Limb (tissue), 2 donors: ENCODE results near the gene POU3F3.

Source experiments
- DNase-seq, 2 donors: peaks; one replicate each; pipeline ENCODE4 v3.0.0-alpha.2; 2016; ENCODE audit errors: extremely low spot score in 2 of 2

POU3F3 gene

DNA sequence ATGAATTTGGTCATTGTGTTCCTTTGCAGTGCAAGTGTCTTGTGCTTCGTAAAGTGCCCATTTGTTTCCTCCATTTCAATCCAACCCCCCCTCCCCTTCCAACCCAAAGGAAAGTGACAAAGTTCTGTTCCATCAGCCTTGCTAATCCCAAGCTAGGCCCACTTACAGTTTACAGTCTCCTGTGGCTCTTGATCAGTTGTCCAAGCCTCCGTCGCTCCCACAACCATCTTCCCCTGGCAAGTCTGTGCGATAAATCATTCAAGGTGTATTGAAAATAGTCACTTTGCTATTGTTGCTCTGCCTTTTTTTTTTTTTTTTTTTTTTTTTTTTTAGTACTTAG, 6.5 kb downstream of the POU3F3 start:
- peak in 1 of 2 donors; percentile 51 for DNase-seq

DNA sequence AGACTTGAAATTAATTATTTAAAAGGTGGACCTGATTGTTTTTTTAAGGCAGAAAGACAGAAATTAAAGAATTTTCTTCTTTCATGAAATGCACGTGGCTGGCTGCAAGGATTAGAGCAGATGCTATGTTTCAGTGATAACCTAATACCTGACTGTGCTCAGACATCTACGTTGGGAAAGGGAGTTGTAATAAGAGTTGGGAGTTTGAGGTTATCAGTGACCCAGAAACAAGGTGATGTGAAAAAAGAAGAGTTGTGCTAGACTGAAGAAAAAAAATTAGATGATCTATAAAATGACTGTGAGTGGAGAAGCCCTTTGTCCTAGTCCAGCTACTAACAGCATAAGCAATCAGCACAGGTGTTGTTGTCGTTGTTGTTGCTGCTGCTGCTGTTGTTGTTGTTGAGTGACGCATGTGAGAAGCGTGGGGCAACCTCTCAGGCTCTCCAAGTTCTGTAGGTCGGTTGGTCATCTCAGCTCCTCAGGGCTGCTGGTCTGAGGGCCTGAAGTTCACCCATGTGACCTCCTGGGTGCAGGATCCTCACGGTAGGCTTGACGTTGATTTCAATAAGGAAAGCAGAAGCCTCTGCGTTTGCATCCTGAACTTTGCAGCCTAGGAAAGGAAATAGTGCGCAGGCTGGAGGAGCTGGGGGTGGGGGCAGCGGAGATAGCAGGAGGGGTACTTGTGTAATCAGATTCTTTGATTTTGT, 7.6 kb downstream of the POU3F3 start:
- no peak for DNase-seq

DNA sequence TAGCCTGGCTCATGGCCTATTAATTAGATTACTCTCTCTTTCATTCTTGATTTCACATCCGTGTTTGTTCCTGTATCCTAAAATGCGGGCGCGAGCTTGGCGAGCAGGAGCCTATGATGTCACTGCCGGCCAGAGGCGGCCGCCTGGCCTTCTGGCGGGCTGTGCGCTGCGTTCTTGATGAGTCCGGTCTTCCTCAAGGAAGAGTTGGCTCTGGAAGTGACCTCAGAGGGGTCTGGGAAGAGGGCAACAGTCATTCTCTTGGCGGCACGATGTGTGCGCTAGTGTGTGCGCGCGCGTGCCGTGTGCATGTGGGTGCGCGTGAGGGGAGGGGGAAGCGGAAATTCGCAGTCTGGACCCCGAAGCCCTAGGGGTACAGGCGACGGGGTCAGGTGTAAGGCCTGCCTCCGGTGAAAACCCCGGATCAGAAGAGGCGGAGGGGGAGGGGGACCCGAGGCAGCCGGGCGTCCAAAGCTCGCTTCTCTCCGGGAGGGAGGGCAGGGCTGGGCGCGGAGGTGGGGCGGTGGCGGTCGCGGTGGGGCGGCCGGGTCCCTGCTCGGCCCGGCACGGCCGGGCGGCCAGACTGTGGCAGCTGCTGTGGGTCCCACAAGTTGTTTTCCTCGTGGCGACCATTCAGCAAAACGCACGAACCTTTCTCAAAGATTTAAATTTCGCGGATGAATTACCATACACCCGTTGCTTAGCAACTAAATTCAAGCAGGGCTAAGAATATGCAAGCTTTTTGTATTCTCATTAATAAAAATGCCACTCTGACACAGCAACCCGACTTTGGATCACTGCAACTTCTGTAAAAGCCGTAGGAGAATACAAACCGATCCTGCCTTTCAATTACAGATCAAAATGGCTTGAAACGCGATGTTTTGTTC, 8.4 kb downstream of the POU3F3 start:
- DNase-seq = peak in 1 of 2 donors; percentile 65

DNA sequence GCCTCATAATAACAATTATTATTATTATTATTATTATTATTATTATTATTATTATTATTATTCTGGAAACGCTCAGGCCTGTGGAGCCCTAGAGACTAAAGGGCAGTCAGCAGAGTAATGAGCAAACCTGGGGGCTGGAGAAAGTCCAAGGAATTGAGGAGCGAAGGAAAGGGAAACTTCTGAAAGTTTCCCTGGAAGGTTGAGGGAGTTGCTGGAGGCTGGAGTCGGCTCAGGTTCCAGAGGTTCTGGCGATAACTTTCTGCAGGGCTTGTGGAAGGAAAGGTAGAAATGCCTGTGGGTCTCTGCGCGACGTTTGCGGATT, 9.2 kb downstream of the POU3F3 start:
- DNase-seq = no peak

DNA sequence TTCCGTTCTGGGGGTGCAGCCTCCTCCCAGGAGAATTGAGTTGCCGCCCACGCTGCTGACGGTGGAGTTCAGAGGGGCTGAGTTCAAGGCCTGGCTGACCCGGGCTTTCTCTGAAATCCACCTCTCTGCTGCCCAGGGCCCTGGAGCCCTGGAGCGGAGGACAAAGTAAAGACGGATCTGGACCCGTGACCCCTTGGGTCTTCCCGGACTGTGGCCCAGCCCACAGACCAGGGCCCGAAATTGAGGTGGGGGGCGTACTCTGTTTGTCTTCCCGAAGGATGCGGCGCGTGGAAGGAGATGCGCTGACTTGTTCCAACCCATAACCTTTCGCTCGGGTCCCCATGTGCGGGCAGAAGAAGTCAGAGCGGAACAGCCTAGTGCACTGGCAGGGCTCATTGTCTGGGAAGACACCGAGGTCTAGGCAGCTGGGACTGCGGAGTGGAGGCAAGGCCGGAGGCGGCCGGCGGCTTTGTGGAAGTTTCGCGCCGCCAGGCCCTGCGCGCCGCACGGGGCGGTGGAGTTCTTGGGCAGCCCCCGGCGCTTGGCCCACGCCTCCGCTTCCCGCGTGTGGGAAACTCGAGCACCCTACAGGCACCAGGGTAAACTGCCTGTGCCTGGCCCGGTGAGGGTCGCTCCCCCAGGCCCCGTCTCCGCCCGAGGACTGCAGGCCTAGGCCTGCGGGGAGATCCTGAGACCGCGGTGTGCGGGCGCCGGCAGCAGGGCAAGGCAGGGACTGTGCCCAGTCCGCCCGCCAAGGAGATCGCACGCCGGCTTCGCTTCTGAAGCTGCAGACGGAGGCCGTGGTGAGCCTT, 9.8 kb downstream of the POU3F3 start:
- peak in 1 of 2 donors; percentile 64 for DNase-seq

DNA sequence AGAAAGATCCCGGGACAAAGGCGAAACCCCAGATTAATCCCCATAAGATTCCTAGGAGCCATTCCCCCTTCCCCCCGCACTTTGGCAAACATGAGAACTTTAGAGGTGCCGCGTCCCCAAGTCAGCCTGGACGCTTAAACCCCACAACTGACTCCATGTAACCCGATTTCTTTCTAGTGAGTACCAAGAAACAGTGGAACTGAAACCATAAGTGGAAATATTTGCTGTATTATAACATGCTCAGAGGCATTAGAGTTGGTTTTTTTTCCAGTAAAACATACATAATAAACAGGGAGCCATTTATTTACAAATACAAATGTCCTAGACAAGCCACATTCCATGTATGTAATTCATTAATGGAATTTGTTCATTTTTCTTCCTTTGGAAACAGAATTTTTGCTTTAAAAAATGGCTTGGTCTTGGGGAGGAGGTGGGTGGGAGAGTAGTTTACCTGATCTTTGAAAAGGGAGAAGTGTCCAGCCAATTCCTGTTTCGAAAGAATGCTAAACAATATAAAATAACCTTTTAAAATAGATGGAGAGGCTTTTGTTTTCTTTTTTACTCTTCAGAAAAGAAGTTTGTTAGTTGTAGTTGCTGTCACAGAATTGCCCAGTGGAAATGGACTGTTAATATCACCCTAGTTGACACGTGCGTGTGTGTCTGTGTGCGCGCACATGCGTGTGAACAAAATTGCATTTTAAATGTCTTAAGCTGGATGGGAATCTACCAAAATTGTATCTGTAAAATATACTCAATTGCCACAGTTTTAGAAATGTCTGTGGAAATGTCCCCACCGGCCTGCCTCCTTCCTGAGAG, 10.6 kb downstream of the POU3F3 start:
- DNase-seq = no peak

DNA sequence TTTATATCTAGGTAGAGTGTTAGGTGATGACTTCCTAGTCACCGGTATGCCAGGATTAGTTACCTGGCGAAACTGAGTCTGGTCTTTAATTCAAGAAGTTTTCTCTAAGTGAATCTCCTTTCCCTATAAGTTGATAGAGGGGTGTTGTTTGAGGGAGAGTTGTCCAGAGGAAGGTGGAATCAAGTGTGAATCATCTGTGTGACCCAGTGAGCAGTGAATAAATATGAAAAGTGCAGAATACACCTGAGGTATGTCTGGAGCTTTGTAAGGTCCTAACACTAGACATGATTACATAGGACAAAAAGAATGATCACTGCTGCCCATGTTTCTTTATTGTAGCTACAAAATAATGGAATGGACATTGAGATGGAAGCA, 11.2 kb downstream of the POU3F3 start:
- no peak for DNase-seq

DNA sequence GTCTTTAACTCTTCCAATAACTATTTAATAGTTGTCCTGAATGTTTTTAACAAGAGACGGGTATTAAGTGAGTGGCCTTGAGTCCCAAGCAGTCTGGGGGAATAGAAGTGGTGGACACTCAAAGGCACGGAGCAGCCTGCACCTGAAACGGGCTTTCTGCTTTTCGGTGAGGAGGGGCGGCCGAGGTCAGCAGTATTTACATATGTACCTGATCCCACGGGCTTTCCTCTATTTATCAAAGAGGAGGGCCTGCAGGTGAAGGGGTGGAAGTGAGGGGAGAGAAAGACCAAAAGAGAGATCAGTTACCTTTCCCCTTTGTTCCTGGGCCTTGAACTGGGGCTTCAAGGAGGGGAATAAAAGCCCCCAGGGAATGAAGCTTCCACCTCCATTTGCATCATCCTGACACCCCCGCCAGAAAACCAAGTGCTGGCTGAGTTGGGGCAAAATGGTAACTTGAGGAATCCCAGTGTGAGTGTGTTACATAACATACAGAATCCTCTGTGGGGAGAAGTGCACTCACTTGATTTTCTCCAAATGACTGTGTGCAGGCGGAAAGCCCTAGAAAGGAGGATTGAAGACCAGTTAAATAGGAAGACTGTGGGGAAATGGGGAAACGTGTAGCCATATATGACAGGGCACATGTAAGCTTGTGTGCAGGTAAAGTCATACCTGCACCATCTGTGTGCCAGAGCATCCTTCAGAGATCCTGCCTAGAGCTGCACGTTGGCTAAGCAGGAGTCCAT, 12.4 kb downstream of the POU3F3 start:
- no peak for DNase-seq

DNA sequence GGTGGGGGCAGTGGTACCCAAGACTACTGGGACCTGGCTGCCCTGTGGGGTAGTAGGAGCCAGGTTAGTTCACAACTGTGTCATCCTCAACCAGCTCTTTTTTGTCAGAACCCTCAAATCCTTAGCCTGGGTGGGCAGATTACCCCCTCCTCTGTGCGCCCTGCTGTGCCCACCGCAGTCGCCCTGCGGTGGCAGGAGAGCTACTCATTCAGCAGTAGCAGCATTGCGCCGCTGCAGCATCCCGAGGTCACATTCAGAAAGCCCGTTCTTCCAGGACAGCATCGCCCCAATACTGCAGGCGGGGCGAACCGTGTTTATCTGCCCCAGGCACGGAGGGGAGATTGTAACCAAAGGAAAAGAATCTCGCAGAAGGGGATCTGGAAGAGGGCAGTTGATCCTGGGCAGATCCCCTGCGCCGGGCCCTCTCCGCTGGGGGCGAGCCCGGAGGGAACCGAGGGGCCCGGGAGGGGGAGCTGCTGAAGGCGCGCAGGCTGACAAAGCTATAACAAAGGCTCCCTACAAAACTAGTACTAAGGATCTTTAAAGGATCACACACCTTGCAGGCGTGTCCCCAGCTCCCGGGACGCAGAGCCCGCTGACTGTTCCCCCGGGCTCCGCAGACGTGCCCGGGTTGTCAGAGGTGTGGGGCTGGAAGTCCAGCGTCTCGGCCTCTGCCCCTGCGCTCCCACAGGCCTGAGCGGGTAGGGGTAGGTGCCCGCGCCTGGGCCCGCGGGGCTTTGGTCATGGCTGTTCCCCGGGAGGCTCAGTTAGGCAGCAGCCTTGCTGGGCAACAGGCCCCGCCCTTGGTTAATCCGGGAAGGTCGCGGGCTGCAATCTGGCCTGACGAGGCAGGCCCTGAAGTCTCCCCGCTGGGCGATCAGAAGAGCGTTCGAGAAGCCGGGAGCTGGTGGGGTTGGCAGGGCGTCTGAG, 13.2 kb downstream of the POU3F3 start:
- peak in 1 of 2 donors; percentile 56 for DNase-seq

DNA sequence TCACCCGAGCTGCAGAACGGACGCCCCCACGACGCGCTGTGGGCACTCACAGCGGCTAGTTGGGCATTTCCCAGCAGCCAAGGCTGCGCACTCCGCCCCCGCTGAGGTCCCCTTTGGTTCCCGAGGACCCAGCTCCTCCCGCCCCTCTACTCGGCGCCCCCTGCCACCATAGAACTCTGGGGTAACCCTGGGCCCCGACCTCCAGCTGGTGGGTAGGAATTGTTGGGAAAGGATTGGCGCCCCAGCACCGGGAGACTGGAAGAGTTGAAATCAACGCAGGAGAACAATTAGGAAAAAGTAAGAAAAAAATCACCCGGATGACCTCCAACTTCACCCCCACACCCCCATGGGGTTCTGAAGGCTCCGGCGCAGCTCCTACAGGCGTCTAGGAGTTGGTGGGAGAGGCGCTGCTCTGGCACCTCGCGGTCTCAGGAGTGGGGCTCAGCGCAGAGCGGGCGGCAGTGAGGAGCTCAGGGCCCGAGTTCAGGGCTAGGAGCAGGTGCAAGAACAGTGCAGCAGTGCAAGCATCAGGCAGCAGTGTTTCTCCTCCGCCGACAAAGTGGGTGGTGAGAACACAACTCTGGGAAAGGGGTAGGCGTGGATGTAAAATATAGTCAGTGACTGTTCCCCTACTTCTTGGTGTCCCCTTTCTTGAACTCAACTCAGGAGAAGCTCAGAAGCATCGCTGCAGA, 14.0 kb downstream of the POU3F3 start:
- no peak for DNase-seq

DNA sequence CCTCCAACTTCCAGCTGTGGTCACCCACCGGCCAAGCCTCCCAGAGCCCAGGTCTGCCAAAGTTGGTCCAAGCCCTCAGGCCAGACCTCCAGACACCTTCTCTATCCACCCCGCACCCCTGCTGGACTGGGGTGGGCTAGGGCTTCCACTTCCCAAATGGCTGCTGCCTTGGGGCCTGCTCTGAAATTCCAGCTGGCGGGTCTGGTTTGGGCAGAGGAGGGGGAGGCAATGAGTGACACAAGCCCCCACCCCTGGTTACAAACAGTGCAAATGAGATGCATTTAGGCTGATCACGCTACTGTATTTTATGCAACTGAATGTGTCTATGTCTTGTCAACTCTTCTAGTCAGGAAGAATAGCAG, 14.6 kb downstream of the POU3F3 start:
- DNase-seq = no peak

DNA sequence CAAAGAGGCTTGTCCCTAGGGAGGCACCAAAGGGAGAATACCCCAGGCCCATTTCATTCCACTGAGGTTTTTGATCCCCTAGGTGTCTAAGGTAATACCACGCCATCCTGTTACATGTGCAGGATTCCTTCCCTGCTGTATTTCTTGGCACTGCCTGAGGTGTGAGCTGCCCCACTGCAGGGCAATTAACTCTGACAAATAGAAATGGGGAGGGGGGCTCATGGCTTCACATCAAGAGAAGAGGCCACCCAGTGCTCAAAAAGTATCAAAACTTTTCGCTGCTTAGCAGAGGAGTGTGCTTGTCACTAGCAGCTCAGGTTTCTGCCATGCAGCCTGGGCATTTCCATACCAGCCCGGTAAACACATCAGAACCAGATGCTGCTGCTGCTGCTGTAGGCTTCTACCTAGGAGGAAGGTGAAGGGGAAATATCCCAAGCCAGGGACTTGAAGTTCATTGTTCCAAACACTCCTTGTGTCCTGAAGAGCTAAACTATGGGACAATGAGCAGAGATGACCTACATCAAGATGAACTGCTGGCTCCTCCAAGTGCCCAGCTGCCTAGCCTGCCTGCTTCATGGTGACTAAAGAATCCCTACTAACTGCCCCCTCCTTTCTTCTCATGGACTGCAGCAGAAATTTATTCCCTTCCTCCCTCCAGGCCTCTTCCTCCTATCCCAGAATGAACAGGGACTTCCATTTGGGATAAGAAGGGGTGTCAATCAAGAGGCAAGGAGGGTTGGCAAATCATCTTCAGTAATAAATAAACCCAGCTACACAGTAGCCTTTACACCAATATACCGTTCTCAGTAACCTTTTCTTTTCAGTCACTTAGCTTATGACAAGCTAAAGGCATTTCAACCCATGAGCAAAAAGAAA, 16.4 kb downstream of the POU3F3 start:
- DNase-seq = no peak

DNA sequence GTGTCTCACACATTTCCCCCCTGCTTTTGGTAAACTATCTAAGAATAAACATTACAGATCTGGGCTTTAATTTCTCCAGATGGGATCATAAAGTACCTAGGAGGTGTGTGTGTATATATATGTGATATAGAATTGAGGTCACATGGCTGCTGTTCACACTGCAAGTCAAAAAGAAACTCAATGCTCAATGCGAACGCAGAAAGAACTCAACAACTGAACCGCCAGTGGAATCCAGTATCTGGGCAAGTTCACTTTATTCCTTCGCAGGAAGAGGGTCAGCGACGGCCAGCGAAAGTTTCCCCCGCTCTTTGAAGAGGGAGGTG, 17.7 kb downstream of the POU3F3 start:
- no peak for DNase-seq

DNA sequence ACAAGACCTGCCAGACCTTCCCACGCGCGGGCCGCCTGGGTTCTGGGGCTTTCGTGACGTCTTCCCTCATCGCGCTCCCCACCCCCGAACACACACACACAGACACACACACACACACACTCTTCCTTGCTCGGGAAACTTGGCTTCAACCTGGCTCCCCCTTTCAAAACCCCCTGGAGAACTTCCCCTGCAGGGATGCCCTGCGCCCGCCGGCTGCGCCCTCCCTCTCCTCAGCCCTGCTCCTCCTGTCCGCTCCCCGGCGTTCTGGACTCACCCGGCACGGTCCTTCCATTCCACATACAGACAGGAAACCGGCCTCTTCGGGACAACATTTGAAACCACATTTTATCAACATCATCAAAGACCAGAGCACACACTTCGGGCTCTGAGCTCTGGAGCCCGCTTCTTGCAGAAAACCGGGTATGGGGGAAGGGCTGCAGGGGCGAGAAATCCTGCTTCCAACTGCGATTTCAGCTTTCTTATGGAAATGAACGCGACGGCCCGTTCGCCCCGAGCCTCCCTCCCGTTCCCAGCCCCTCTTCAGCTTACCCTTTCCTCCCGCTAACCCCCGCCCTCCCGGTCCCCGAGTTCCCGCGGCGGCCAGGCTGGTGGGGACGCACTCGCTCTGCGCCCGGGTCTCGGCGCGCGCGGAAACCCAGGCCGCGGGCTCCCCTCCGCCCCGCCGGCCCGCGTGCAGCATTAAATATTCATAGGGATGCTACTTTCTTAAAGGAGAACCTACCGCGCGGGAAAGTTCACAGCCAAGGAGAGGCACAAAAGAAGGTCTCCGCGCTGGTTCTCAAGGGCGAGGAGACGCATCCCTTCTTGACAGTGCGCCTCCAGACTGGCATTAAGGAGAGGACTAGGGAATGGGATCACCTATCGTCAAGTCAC, 18.3 kb downstream of the POU3F3 start:
- DNase-seq = peak in 1 of 2 donors; percentile 71

DNA sequence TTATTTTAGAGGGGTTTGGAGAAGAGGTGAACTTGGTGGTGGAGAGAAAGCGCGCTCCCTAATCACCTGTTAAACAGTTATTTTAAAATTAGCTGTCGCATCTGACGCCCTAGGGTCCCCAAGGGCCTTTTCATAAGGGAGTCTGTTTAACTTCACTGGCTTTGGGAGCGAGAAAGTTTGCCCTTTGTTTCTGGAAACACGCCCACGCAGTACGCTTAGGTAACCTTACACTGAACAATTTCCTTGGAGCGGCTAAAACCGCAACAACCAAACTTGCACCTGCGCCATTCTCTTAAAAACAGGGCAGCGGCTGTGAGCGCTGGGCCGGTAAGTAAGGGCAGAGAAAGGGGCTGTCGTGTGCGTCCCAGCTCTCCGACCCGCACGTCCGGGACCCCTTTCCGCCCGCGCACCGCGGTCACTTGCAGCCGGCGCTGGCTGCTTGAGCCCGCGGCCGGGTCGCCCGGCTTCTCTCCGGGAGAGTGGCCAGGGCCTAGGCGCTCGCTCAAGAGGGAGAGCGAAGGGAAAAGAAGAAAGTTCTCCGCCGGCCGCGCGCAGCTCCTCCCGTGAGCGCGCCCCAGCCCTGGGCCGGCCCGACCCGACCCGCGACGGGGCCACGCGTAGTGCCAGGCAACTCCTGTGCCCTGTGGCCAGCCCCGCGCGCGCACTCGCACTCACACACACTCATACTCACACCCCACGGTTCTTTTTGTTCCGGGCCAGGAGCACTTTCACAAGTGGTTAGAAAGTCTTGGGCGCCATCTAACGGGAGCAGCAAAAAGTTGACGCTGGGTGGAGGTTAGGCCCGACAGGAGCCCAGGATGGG, 19.2 kb downstream of the POU3F3 start:
- DNase-seq = peak; percentile 78 to 85

DNA sequence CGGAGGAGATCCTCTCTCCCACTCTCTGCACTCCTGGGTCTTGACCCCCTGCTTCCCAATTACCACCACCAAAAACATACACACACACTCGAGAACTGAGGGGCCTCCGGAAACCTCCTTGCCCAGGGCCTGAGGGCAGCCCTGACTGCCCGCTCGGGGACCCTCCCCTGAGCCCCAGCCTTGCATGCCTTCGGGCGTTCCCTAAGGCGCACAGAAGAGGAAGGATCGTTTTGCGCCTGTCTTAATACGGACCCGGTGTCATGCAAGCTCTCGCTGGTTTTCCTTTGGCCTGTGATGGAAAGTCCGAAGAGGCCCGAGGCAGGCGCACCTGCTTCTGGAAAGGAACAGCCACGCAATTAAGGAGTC, 19.8 kb downstream of the POU3F3 start:
- DNase-seq = no peak
